Neural cell (in vitro differentiated cells): ENCODE results near the gene METTL8.

Experiments used
- CTCF ChIP-seq: fragments of 450-650 bp; IDR thresholded peaks from 2 replicates; pipeline ENCODE4 v1.5.1; 2014; ENCODE audit warnings: antibody characterized with exemption, mild to moderate bottlenecking, moderate library complexity; ENCODE audit not compliant: poor library complexity, severe bottlenecking
- EZH2 ChIP-seq: fragments of 200-600, 300-800 bp; shearing (Covaris generic), sonication (generic); IDR thresholded peaks from 2 replicates; pipeline ENCODE4 v1.6.1; 2014; ENCODE audit warnings: antibody characterized with exemption, low read length, borderline replicate concordance, mild to moderate bottlenecking; ENCODE audit not compliant: insufficient read depth, poor library complexity, severe bottlenecking

DNA sequence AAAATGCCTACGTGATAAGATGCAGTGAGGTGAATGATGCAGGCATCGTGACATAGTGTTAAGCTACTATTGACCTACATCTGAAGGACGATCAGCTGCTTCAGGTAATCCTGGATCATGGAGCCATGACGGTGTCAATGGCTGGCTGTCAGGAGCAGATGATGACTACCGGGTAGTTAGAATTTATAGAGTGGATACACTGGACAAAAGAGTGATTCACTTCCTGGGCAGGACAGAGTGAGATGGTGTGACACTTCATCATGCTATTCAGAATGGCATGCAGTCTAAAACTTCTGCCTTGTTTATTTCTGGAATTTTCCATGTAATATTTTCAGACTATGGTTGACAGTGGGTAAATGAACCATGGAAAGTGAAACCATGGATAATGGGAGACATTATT is 29.5 kb downstream of the METTL8 start:
- no peak for TF ChIP-seq EZH2
- TF ChIP-seq CTCF = no peak
